Kidney capillary endothelial cell (primary cell): ENCODE results near the gene ADAMTS2.

ENCODE experiments used
- DNase-seq: peaks from one replicate; pipeline ENCODE4 v3.0.0-alpha.2; 2018; ENCODE audit warnings: low spot score

ADAMTS2 gene

DNA sequence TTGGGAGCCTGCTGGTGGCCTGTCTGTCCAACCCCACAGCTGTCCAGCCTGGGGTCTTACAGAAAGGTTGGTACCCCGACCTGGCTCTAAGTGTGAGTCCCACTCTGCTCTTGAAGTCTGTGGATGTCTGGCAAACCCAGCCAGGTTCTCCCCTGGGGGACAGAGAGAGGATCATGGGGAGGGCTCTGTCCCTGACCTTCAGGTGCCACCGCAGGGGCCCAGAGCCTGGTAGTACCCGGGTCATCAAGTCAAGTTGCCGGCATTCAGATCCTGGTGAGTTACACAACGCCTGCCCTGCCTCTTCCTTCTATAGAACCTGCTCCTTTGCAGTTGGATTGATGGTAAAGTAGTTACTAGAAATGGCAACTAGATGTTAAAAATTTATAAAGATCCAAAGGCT is 66.7 kb downstream of the ADAMTS2 start:
- no peak for DNase-seq

DNA sequence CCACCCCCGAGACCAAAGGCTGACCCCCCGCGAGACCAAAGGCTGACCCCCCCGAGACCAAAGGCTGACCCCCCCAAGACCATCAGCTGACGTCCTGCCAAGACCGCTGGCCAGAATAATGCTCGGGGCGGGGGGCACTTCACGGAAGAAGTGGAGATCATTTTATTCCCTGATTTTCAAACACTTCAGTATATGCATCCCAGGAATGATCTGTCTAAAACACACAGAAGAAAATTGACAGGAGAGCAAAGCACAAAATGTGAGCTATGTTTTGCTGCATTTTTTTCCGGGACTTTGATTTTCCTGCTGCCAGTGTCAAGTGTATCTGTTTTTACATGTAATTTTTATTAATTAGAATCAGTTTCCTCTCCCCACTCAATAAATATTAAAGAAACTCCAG is 67.1 kb downstream of the ADAMTS2 start:
- DNase-seq: no peak

DNA sequence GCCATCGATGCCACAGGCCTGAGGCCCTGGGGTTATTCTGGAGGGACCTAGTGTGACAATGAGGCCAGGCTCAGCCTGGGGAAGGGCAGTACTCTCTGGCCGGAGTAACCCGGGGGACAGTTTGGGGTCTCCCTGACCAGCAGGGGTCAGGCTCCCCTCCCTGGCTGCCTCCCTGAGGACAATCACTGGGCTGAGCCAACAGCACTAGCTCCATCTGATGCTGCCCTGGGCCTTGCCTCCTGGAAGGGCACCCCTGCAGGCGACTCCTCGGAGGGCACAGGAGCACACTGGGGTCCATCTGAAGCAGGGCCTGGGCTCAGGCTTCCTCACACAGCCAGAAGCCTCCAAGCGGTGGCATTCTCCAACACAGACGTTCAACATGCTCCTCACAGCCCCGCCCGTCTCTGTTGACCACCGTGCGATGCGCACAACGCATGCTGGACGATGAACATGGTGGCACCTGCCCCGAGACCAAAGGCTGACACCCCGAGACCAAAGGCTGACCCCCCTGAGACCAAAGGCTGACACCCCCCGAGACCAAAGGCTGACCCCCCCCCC is 68.3 kb downstream of the ADAMTS2 start:
- DNase-seq: no peak

DNA sequence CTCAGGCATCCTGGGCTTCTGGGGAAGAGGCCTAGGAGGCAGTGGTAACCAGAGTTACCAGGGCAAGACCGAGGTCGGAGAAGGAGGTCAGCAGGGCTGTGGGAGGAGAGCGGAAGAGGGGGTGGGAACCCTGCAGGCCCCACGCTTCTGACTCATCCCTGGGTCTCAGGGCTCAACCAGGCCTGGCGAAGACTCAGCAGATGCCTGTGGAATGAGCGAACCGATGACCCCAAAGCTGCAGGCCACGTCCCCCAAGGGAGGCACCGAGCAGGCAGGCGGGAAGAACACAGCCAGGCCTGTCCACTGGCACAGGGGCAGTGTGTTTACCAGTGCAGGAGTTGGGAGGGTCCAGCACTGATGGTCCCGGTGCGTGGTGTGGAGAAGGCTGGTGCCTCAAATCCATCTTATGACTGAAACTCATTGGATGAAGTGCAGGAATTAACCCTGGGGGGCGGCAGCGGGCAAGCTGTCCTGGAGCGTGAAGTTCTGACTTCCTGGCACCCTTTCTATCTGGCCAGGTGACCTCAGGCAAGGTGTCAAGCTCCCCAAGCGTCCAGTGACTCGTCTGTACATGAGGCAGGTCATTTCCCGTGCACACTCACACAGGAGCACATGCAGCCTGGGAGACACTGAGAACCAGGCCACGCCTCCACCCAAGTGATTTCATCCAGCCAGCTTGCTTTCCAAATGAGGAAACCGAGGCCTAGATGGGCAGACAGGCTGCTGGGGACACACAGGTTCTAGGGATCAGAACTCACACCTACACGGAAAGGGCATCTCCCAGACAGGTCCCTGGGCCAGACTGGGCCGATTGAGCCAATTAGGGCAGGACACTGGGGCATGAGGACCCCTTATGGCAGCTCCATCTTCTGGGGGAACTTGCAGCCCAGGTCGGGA is 69.1 kb downstream of the ADAMTS2 start:
- no peak for DNase-seq

DNA sequence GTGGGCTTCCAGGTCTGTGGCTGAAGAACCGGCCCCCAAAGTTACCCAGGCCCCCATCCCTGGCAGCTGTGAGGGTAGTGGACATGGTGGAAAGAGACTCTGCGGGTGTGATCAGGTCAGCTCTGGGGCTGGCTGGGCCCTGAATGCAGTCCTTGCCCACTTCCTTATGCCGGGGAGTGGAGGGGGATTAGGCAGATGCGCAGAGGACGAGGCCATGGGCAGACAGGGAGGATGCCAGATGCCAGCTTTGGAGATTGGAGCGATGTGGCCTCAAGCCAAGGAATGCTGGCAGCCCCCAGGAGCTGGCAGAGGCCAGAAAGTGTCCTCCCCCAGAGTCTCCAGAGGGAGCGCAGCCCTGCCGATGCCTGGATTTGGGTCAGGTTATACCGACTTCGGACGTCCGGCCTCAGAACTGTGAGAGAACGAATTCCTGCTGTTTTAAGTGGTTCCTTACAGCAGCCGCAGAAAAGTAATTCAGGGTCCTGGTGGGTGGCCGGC is 69.8 kb downstream of the ADAMTS2 start:
- DNase-seq: no peak

DNA sequence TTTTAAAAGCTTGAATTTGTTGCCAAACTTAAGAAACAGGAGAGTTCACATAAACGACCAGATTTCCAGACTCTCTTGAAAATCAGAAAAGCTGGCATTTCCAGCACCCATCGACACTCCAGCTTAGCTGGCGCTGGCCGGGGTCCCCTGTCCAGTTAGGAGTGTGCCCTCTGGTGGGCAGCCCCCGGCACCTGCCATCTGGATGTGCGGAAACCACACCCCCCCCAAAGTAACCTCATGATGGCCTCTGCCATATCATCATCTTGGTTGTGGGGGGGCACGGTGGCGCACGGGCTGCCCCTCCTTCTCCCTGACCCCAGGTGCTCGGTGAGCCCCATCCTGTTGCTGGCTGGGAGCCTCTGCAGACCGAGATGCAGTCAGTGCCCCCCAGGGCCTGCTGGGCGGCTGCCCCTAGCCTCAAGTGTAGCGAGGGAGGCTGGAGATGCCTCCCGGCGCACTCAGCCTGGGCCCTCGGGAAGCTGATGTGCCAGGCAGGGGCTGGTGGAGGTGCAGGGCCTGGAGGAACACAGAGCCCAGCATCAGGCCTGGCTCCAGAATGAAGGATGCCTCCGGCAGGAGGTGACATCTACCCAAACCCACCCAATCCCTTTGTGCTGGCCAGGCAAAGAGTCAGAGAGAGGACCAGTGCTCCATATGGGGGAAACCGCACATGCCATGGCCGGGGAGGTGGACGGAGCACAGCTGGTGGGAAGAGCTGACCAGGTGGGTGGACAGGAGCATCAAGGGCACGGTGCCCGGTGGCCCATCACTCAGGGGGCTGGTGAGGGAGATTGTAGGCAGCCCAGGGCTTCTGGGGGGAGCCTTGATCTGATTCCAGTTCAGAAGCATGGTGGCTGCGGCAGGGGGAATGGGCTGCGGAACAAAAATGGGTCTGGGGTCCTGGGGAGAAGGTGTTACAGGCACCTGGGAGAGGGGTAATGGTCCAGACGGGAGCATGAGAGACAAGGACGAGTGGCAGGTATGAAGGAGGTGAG is 70.6 kb downstream of the ADAMTS2 start:
- DNase-seq: no peak

DNA sequence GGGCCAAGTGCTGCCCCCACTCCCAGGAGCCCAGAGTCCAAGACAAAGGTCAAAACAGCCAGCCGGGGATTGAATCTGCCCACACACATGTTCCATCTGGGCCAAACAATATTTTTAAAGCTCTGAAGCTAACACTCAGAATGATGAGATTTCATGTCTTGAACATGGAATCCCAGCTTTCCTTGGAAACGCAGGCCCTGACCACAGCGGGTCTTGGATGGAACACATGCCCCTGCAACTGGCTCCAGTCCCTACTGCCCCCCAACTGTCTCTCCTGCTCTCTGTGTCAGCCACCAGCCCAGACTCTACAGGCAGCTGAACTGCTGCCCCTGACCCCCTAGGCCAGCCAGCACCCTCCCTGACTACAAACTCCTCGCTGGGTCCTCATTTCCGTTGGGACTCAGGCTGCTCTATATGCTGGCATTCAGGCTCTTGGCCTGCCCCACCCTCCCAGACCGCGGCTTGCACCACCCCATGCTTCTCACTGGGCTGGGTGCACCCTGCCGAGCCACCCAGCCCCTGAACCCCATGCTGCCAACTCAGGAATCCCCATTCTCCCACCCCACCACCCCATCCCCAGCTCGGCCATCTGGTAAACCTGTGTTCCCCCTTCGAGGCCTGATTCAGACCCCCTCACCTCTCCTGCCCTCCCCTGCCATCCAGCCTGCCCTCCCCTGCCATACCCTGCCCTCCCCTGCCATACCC is 71.7 kb downstream of the ADAMTS2 start:
- DNase-seq: no peak

DNA sequence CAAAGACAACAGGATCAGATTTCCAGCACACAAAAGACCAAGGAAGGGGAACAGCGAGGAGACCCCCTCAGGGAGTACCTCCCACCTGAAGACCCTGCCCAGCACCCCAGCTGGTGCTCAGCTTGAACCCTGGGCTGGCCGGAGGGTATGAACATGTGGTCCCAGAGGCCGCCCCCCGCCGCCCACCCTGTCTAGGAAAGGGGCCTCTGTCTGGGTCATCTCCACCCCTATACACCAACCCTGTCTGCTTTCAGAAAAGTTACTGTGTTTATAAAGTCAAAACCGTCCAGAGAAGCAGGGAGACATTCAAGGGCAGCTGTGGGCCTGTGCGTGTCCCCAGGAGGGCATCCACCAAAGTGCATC is 72.2 kb downstream of the ADAMTS2 start:
- no peak for DNase-seq

DNA sequence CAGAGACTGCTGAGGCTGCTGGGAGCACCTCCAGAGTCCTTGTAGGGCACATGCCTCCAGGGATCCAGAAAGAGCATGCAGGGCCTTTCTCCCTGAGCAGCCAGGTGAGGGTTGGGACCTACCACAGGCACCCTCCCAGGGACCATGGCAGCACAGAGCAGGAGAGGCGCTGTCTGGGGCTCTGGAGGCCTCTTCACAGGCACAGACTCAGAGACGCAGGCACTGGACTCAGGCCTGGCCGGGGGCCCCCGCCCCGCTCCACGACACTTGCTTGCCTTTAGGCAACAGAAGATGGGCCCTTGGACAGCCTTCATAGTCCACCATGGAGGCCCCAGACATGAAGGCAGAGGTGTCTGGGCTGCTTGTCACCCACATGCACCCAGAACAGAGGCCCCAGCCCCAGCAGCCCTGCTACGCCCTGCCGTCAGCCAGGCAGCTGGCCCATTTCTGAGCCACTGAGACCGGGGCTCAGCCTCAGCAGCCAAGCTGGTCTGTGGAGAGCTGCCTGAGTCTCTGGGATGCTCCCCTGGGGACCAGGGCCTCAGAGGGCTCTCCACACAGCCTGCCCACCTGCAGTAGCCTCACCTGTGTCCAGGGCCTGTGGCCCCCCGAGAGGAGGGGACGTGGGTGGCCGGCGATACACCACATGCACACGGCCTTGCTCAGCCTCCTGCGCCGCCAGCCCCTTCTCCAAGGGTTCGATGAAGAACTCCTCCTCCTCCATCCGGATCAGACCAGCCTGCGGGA is 72.8 kb downstream of the ADAMTS2 start:
- DNase-seq: no peak

DNA sequence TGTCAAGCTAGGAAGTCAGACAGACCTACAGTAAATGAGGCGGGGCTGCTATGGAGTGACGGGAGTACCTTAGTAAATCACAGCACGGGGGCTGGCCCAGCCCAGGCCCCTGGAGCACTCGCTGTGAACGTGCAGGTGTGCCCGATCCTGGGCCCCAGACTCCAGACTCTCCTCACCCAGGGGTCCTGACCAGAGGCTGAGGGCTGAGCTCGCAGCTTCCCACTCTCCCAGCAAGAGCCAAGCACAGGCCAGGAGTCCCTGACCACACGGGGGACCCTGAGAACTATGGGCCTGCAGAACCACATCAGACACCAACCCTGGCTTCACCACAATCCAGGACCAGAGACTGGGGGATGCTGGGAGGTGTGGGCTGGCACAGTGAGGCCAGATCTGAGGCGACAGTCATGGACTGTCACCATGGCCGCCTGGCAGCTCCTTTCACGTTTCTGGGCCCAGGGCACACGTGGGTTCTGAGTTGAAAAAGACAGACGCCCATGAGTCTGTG is 73.4 kb downstream of the ADAMTS2 start:
- DNase-seq: no peak

DNA sequence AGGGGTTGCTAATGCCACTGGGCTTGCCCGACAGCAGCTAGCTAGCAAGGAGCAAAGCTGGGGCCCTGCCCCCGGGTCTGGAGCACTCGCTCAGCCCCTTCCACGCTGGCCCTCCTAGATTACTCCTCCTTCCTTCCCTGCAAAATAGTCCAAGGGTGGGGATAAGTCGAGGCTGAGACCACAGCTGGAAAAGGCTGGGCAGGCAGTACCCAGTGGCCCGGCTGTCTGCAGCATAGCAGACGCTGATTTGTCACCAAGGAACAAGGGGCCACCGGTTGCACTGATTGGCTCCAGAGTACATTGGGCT is 73.9 kb downstream of the ADAMTS2 start:
- no peak for DNase-seq

DNA sequence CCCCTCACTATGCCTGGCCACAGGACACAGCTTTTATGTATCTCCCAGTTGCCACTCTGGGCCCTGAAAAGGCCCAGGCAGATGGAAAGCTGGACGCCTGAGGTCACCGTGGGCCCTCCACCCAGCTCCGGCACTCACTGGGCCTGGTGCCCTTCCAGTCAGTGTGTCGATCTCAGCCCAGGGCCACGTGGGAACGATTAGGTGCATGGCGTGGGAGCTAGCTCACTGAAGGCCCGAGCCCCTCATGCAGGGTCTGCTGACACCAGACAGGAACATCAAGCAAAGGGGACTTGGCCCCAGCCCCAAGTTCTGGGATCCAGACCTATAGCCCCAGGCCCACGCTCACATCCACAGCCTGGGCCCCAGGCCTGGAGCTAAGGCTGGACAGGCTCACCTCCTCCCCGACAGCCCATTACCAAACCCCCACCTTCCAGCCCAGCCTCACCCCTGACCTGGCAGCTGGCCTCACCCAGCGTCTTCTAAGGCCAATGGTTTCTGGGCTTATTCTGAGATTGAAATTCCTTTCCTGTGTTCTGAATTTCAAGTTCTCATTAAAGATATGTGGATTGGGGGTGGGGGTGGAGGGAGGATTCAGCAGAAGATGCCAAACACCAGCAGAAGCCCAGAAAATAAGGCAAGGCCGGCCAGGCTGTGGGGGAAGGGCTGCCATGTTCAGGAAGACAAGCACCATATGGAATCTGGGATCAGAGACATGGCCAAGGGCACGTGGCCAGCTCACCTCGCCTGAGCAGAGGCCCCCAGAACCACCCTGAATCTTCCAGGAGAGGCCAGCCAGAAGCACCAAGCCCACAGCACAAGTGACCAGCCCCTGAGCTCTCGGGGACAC is 74.5 kb downstream of the ADAMTS2 start:
- DNase-seq: no peak

DNA sequence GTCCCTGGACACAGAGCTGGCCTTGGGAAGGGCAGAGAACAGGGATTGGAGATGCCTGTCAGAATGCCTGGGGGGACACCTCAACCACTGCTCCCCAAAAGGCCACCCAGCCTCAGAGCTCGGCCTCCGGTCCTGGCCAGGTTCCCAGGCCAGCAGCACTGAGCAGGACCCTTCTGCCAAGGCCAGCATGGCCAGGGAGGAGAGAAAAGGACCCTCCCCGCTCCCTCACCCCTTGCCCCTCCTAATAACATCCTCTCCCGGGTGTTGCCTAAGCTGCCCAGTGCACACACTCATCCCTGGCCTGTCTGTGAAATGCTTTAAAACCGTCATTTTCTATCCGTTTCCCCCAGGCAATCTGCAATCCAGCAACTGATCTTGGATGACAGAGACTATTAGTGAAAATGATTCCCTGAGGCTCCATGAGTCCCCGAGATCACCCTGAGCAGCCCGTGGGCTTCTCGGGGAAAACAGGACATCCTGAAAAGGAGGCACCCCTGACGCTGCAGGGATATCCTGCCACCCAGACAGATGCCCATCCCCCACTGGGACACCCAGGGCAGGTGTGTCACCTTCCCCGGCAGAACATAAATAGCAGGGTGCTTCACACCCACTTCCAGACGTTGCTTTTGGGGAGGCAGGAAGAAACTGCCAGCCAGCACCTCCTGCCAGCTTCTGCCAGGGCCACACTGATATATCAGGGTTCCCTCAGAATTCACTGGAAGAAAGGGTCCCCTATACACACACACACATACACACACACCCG is 75.3 kb downstream of the ADAMTS2 start:
- no peak for DNase-seq

DNA sequence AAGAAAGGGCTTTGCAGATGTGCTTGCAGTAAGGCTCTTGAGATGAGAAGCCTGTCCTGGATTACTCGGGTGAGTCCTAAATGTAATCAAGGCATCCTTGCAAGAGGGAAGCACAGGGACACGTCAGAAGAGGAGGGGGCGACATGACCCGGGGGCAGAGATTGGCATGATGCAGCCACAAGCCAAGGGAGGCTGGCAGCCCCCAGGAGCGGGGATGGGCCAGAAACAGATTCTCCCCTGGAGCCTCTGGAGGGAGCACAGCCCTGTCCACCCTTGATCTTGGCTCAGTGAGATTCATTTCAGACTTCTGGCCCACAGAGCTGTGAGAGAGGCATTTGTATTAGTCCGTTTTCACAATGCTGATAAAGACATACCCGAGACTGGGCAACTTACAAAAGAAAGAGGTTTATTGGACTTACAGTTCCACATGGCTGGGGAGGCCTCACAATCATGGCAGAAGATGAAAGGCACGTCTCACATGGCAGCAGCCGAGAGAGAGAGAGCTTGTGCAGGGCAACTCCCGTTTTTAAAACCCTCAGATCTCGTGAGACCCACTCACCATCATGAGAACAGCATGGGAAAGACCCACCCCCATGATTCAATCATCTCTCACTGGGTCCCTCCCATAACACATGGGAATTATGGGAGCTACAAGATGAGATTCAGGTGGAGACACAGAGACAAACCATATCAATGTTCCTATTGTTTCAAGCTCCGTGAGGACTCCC is 76.1 kb downstream of the ADAMTS2 start:
- DNase-seq: no peak

DNA sequence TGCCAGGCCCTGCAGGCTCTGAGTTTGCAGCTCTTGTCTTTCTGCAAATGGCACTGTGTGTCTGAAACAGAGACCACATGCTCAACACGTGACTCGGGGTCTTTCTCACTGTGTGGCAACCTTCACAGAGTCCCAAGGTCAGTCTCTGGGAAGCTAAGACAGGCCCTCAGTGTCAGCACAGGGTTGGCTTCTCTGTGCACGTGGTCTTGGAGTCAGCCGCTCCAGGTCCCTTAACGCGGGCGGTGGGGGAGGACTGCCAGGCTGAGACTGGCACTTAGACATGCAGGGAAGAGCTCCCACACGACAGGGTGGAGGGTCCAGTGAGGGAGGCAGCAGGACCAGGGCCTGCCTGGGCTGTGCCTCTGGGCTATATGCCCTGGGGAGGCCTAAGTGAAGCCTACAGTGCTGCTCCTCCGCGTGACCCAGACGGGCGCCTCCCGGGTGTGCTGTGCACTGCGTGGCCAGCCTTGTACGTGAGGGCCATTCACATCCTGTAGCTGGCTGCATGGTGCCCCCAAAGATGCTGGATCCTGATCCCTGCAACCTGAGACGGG is 76.8 kb downstream of the ADAMTS2 start:
- DNase-seq: no peak

DNA sequence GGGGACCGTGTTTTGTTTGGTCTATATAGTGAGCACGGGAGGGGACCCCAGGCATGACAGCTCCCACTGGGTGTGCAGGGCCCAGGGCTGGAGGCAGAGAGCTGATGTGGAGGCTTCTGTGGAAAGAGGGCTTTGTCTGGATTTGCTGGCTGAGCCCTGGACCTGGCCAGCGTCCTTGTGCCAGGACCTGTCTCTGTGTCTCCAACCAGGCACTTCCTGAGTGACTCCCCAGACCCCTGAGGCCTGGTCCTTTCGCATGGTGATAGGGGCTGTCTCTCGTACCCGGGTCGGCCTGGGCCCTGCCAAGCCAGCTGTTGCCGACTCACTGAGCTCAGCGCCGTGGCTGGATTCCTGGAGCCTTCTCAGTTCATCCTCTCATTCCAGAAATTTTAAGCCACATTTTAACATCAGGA is 77.6 kb downstream of the ADAMTS2 start:
- no peak for DNase-seq

DNA sequence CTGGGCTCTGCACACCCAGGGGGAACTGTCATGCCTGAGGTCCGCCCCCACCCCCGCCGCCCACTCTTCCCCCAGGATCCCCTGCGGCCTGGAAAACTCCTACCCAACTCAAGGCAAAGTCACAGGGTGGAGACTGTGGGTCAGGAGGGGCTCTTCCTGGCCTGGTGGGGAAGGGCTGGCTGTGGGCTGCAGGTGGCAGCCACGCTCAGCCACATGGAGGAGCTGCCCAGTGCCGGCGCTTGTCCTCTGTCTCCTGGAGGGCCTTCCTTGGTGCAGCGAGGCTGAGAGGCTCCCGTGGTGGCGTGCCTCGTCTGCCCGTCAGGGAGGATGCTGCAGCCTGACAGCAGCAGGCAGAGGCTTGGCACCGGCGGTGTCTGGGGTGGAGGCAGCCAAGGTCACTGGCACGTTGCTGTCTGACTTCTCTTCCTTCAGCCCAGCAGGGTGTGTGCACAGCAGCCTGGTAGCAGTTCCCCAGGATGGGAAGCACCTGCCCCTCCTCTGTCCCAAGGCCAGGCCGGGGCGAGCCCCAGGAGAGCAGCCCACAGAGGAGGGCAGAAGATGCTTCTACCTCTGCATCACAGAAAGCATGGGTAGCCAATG is 78.1 kb downstream of the ADAMTS2 start:
- no peak for DNase-seq
